Stimulated activated CD8-positive, alpha-beta memory T cell treated with anti-CD3 and anti-CD28 coated beads, Interleukin-4, amount 100 ng/mL, for 4 hours (primary cell): ENCODE data around the gene ITPR2.

ENCODE experiments used
- DNase-seq, 2 donors: peaks; one replicate each; pipeline ENCODE4 v3.0.0-alpha.2; 2020; ENCODE audit warnings: low read depth in 2 of 2, low spot score in 1 of 2

Gene ITPR2

DNA sequence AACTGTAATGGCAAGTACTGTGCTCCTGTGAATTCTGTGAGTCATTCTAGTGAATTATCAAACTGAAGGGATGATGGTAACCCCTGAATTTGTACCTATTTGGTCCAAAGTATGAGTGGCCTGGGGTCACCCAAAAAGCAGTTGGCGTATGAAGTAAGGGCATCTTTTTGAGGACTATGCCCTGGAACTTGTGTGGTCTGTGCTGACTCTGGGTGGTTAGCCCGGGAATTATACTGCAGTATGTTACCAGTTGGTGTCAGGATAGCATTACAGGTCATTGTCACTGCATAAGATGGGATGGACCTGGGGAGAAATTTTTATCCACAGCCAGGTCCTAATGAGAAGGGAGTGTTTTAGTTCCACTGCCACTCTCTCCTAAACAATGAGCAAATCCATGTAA lies 462.9 kb downstream of the ITPR2 start:
- no peak for DNase-seq

DNA sequence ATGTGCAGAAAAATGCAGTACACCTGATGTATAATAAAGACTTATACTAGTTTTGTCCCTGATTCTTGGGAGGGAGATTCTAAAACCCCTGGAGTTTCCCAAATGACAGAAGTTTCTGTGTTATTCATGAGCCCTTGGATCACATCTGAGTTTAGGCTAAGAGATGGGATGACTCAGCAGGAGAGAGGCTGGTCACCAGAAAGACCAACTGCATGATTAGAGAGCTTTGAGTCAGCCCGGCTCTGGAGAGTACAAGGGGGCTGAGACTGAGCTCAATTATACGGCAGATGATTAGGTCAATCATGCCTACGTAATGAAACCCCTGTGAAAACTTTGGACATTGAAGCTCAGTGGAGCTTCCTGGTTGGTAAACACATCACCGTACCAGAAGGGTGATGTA lies 463.4 kb downstream of the ITPR2 start:
- DNase-seq: no peak

DNA sequence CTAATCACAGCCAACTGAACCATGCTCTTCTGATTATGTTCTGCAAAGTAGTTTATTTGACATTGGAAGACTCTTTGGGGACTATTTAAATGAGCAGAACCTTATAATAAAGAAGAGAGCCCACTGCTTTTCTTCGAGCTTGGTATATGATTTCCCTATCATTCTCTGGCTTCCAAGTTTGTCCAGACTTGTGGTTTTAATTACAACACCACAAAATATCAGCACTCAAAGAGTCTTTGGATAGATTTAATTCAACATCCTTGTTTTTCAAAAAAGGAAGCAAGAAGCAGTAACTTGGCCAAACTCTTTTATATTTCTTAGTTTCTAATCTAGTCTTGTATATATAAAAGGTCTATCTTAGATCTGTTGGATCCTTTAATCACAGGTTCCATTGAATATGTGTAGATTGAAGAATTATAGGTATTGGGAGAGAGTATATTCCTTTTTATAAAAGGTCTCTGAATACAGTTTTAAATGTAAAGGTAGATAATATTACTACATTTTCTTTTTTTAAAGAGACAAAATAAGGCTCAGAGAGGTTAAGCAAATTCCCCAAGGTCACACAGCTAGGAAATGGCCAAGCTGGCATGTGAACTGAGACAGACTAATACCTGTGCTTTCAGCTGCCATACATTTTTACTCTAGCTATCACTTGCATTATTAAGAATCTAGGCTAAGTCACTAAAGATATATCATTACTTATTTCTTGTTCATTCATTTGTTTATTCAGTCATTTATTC lies 464.8 kb downstream of the ITPR2 start:
- no peak for DNase-seq

DNA sequence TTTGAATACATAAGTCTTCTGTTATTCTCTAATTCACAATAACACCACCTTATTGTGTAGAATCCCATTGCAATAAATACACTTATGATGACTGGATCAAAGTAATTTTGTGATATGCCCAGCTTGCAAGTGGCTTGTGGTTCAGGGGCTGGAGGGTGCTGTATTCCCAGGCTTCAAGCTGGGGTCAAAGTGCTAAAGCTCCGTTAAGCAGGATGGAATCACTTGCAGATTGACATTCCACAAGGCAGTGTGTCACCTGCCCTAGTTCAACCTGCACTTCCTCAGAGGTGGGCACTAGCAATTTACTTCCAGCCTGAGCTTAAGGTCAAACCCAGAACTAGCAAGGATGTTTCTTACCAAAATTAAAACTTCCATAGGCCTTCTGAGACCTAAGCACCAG lies 471.0 kb downstream of the ITPR2 start:
- no peak for DNase-seq

DNA sequence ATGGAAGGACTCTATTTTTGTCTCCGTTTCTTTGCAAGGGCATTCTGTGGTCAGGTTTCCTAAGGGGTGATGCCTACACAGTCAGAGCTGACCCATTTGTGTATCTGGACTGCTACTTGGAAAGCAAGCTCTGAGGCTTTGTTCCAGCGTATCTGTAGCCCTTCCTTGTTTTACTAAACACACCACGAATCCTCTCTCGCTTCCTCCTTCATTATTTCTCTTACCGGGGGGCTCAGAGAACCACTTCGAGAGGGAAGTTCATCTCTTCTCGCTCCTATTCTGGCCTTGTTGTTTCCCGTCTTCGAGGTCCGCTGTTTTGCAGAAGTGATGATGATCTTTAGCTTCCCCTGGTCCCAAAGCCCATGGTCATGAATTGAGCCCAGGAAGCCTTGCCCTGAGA lies 472.9 kb downstream of the ITPR2 start:
- DNase-seq: no peak

DNA sequence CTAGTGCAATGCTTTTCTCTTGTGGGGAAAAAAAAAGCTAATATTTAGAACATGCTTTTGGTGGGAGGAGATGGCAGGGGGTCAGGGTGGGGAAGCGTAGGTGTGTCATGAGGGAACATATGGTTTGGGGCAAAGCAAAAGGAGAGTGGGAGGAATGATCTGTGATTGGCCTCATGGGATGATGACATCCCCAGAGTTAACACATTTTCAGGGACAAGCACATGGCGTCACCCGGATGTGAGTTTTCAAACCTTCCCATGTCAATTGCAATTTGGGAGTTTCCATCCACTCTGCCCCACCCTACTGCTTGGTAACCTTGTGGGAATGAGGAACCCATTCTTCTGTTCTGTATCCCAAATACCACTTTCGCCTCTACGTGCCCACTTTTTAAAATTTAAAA lies 473.4 kb downstream of the ITPR2 start:
- DNase-seq: no peak

DNA sequence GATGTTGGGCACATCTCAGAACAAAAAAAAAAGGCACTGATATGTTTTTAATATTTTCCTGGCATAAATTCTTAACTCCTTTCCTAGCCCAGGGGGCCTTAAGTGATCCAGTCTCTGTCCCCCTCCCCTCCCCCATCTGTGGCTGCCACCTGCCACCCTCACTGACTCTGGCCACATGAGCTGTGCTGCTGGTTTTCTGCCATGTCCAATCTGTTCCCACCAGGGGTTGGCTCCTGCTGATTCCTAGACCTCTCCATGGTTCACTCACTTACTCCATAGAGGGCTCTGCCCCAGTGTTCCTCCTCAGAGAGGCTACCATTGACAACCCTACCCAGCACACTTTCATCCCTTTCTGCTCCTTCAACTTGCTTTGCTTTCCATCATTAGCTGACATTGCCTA lies 474.3 kb downstream of the ITPR2 start:
- no peak for DNase-seq

DNA sequence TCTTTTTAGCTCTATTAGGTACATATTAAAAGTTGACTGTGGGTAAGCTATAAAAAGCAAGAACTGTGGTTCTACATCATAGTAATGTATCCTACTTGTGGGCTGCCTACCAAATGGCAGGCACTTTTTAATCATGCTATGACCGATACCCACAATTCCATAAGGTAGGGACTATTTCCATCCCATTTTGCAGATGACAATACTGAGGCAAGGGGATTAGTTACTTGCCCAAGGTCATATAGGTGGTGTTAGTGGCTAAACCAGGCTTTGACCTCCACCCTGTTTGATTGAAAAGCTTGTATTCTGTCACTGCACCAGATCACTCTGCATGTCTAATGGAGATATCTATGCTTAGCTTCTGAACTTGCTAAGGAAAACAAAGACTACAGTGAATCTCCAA lies 485.7 kb downstream of the ITPR2 start:
- DNase-seq: no peak

DNA sequence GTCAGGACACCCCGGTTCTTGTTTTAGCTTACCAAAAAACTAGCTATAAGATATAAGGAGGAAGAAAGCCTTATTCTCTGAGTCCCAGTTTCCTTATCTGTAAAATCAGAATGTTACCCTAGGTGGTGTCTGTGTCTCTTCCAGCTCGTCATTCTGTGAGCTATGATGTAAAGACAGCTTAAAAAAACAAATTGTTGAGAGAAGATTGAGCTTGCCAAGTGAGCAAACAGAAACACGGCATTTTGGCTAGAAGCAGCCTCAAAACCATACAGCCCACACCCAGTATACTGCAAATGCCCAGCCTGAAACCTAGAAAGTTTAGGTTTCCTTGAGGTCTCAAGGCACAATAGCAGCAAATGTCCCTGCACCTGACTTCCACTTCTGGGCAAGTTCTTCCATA lies 486.3 kb downstream of the ITPR2 start:
- no peak for DNase-seq

DNA sequence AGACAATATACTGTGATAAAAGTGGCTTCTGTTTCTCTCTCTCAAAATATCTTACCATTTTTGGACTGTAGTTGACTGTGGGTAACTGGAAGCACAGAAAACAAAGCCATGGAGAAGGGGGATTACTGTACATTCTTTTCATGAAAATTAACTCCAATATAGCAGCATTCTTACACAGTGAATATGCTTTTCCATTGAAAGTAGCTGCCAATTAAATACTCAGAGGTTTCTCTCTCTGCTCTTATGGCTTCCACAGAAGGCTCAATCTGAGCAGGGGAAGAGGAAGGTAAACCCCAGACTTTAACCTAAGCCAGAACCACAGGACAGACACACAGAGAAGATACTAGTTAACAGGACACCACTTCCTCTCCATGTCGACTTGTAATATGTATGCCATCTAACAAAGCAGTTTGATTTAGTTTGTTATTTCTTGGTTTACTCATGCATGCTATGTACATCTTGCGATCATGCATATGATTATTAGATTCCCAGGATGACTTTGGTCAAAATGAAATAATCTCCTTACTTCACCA lies 487.5 kb downstream of the ITPR2 start:
- no peak for DNase-seq

DNA sequence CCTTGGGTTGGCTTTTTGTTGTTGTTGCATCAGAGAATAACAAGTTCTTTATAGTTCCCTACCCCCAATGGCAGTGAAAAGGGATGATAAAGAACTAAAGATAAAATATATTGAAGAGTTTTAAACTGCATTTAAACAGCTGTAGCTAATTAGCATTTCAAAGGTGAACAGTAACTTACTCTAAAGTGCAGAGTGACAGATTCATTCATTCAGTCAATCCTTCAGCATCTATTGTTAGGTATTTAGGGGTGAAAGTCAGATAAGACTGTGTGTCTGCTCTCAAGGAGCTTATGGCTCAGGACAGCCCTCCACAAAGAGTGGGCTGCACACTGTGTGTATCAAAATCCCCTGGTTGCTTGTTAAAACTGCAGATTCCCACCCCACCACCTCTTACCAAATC lies 491.5 kb downstream of the ITPR2 start:
- DNase-seq: no peak

DNA sequence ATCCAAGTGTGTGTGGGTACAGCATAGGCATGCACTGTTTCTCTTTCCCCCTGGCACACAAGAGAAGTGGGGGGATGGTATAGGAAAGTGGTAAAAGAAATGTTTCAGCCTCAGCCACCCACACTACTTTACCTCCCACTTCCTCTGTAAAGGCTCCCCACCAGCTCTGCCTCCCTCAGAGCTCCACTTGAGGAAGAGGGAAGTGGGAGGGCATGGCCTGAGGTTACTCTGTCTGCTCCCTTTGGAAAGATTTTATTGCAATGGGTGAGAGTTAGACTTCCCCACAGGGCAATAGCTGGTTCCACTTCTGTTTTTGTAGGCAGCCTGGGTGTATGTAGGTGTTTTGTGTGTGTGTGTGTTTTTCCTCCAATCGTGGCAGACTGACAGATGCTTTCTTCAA lies 492.3 kb downstream of the ITPR2 start:
- DNase-seq: no peak

DNA sequence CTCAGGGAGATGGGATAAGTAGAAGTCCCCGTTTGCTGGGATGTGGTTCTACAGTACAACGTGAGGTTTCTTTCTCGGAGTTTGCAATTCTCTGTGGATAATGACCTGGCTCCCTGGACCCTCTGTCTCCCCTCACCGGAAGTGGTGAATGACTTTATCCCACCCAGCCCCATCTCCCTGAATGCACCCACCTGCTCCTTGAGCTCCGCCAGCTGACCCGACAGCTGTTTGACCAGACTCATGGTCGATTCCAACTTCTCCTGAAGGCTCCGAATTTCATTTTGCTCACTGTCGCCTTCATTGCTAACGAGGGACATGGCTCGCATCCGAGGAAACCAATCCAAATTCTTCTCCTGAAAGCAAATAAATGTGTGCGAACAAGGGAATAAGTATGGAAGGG lies 493.0 kb downstream of the ITPR2 start:
- no peak for DNase-seq

DNA sequence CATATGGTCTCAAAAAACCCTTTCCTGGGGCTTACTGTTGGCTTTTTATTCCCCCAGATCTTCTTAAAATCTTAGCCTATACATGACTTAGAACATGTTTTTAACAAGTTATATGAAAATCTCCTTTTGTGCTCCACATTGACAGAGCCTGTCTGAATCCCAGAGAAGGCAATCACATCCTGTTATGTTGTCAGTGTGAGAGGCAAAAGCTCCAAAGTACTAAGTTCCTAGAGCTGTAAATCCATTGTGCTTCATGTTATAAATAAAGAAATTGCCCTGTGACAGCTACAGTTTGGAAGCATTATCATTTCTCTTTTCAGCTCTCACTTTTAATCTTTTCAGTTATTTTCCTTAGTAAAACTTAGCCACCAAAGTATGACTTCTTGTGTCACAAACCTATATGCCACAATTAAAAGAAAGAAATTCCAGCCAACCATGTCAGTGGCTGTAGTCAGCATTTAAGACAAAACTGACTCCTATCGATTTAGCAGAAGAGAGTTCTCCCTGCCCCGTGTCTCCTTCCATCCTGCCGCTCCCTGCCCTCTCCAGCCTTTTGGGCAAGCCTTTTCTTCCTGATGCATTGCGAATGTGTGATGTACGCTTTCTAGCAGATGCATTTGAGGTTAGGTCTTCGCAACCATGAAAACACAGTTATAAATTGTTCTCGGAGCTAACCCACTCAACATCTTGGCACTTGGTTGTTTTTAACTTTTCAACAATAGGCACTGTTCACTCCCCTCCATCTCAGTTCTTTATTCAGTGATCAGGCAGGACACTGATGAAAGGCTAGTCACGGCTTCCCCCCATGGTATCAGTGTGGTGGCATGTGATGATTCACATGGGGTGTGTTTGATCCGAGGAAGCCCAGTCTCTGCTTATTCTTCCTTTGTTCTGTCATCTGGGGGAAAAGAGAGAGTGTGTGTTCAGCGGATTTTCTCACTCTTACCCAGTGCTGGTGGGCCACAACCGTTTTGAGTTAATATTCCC lies 494.1 kb downstream of the ITPR2 start:
- no peak for DNase-seq

DNA sequence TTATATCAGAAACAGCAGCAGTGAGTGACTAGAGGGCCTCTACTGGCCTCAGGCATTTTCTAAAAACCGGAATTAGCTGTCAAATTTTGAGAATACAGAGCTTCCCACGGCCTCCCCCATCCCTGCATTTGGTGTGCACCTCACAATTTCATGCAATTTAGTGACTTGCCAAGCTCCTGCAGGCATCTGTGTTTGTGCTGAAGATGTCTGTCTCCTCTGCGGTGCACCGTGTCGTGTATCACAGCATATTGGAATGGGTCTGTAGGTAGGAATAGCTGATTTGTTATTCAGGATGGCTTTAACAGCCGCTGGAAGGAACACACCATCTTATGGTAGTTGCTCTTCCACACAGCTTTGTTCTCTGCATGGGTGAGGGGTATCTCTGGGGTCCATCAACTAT lies 497.3 kb downstream of the ITPR2 start:
- DNase-seq: no peak

DNA sequence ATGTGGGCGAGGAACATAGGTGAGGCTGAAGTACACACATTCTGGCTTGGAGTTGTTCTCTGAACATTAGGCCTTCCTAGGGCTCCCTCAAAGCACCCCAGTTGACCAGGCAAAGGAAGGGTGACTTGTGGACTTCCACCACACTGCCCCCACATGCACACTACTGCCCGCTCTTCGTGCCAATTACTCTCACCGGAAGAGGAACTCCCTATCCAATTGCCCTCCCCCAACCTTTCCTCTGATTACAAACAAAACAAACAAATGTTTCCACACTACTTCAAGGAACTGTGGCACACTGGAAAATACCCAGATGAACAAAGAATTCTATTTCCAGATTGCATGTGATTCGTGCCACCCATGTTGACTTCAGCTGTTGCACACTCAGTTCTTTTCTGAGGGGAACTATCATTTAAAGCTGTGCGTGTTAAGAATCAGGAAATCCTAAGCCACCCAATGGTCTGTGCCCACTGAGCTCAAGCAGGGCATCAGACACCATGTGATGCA lies 498.3 kb downstream of the ITPR2 start:
- DNase-seq: no peak

DNA sequence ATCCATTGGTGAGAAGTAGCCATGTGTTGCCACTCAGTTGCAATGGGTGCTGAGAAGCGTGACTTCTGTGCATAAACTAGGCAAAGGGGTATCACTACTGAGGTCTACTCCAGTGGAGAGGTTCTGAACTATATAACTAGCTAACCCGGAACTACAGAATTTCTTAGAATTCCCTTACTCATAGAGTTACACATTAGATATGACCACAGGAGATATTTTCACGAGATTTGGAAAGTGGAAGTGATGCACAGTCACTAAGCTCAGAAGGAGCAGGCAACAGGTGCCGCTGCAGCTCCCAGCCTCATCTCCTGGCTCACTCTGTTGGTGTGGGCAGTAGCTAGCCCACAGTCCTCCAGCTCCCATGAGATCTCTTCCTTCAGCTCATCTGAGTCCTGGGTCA lies 501.0 kb downstream of the ITPR2 start:
- no peak for DNase-seq

DNA sequence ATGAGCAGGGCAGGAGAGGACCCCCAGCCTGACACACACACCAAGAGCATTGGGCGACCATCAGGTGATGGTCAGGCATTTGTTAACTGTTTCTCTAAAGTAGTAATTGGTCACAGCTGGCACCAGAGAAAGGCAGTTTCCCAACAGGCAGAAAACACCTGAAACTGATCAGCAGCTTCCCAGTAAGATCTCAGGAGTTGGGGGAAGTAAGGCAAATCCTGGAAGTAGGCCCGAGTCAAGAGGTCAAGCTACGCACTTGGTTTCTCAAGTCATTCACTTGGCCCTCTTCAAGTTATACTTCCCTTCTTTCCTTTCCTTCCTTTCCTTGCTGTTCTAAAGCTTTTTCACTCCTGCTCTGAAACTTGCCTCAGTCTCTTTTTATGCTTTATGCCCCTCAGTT lies 501.9 kb downstream of the ITPR2 start:
- no peak for DNase-seq

DNA sequence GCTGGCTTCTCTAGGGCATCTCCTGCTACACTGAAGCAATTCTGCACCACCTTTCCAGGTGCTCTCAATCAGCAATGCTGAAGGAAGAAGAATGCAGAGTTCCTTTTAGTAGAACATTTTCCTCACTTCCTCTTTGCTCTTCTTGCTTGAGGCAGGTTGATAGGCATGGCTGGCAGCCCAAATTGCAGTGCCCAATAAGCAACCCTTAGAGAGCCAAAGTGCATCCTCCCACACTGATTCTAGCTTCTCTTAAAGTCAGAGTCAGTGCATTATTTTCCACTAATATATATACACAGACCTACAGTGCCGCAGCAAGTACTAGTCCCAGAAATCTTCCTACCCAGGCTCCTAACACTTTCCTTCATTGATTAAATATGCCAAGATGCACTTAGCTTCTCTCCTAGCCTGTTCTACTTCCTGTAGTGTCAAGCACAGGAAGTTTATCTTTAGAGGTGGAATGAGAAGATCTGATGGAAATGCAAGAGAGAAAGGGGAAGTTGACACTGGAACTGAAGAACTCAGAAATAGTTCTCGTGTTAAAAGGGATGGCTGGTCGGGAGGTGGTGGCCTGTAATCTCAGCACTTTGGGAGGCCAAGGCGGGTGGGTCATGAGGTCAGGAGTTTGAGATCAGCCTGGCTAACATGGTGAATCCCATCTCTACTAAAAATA lies 504.9 kb downstream of the ITPR2 start:
- DNase-seq: no peak

DNA sequence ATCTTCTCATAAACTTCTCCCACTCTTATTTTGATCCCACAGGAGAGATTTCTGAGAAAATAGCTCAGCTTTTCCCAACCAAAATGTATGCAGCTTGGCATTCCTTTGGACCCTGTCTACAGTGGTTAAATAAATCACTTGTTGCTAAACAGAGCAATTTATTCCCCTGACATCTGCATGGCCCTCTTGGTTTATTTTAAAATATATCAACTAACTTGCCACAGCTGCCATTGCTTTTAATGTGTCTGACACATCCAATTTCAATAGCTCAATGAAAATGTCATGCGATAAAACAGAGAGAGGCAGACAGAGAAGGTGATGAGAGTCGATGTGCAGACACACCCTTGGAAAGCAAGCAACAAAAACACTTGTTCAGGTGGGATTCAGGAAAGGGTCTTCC lies 509.3 kb downstream of the ITPR2 start:
- no peak for DNase-seq

DNA sequence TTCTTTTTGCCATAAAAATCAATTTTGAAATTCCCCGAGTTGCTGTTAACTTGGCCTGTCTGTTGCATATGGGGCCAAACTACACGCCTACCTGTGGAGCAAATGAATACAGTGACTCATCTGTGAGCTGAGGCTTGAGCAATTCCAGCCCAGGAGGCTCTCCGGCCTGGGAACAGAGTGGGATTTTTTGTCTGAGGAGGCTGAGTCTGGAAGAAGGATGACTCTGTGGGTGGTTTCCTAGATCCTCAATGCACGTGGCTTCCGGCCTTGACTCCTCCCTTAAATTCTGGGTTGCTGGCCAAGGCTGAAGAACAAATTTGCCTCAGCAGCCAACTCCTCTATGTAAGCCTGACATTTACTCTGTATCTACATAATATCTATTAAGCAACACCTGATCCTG lies 513.5 kb downstream of the ITPR2 start:
- no peak for DNase-seq
